Left renal pelvis (tissue), 4 donors: ENCODE data around the gene KCNQ4. TPM values are rescaled to one million over a fixed set of nuclear protein-coding genes. Genes with fewer than 3 reads are reported as not detected.
A peak's percentile ranks its signal among the peaks of the same experiment; 100 is the strongest.

Source experiments
- DNase-seq, 4 donors: peaks; one replicate each; pipeline ENCODE4 v3.0.0-alpha.2; 2013; ENCODE audit warnings: low read depth in 4 of 4, low spot score in 3 of 4
- polyA plus RNA-seq, 4 donors: library from polyadenylated mRNA; unstranded; fragments of 120-200 nt; gene quantifications; one replicate each; pipeline ENCODE4 v1.2.1, GENCODE V29; 2013; ENCODE audit not compliant: insufficient read length in 4 of 4

Gene KCNQ4
- polyA plus RNA-seq, 4 donors: 1.3 to 2.9 (median 1.7) TPM

GRCh38 chr1:40793617-40794016, 10.0 kb downstream of the KCNQ4 start:
- DNase-seq: no peak

DNA sequence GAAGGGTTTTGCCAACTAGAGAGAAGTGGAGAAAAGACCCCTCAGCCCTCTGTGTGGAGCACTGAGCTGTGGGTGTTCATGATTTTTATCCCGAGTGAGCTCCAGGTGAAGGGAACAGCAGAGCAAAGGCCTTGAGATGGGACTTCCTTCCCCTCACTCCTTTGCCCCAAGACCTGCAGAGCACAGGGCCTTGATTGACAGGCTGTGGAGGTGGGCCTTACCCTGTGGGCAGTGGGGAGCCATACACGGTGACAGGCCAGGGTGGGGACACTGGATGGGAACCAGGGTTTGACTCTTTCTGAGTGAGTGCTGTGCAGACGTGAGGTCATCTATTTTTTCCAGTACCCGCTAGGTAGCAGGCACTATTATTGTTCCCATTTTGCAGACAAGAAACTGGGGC, 10.5 kb downstream of the KCNQ4 start:
- DNase-seq: no peak

GRCh38 chr1:40794974-40795715, 11.6 kb downstream of the KCNQ4 start:
- no peak for DNase-seq

DNA sequence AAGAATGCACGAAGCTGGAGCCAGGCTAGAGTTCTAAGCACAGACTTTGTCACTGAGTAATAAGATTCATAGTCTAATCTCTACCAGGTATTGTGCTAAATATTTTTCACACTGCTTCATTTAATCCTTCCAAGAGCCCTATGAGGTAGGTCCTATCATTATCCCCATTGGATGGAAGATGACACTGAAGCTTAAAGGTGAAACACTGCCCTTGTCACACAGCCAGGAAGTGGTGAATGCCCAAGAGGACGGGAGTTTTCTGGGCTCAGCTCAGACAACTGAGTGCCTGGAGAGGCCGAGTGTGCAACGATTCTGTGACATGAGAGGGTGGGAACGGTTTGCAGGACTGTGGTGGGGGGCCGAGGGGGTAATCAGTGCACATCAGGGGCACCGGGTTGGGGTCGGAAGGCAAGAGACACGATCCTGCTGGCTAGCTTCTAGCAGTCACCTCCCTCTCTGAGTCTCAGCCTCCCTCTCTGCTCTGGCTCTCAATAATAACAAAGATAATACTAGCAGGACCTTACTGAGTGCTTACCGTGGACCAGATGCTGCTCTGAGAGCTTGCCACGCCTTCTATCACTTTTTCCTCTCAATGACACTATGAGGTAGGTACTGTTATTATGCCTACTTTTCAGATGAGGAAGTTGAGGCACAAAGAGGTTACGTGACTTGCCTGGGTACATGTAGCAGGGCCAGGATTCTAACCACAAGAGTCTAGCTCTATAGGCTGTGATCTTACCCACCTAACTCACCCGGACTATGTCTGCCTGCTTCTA, 12.4 kb downstream of the KCNQ4 start:
- DNase-seq: no peak

- DNase-seq: no peak
Measured at GRCh38 chr1:40796939-40797667, 13.5 kb downstream of the KCNQ4 start.

DNA sequence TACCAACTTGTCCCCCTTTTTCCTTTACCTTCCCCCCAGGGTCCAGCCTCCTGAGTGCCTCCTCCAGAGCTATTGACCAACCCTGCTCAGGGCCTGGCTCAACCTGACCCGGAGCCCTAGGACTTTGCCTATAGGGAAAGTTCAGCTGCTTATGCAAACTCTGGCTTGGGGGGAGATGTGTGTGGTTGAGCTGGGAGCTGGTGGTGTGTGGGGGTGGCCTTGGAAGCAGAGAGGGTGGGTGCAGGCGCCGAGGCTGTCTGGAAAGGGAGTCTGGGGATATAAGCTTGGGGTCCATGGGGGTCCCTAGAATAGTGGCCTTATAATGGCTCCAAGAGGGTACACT, 14.1 kb downstream of the KCNQ4 start:
- DNase-seq: no peak

DNA sequence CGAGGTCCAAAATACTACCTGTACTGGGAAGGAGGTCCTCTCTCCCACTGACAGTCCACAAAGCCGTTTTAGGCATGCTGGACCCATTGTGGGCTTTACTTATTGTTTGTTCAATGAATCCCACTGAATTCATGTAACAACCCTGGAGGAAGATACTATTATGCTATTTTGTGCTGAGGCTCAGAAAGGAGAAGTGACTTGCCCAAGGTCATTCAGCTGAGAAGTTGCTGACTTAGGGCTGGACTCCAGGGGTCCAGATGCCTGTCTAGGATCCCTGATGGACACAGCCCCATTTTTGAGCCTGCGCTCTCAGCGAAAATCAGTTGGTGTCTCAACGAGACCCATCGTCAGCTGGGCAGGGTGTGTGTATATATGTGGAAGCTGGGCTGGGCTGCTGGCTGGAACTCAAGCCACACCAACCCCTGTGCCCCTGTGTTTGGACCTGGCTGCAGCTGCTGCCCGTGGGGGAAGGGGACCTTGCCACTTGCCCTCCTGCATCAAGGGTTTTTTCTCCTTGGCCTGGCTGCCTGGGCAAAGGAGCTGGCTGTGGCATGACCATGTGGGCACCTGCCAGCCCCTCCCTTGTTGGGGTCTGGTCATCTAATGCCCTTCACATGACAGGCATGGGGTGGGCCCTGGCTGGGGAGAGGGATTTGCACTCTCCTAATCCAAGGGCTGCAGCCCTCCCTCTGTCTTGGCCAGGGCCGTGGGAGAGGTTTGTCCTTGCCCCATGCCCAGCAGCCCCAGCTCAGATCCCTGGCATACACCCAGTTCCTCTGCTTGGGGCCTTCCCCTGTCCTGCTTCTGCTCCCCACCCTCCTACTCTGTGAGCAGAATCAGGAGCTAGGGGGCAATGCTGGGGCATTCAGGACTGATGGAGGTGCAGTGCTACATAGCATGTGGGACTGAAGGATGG, 15.0 kb downstream of the KCNQ4 start:
- no peak for DNase-seq

DNA sequence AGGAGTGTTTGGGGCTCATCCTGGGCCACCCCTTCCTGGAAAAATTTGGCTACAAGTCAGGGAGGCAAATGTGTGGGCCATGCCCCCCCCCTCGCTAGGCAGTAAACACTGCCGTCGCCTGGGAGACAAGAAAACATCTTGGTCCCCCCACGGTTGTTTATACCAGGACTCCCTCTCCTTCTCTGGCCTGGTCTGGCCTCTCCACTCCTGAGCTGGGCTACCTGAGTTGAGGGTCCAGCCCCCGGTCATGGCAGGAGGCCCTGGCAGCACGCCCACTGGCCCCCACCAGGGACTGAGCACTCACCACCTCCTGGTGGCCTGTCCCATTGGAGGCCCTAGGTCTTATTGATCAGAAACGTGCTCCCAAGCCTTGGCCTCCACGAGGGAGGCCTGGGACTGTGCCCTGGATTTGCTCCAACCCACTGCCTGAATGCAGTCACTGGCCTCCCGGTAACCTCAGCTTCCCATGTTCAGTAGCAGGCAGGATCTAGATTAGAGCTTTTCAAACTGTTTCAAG, 15.8 kb downstream of the KCNQ4 start:
- no peak for DNase-seq

- no peak for DNase-seq
Measured at GRCh38 chr1:40801742-40802077, 18.1 kb downstream of the KCNQ4 start.

- peak in 3 of 4 donors; percentile 57 to 77 (median 68) for DNase-seq
Measured at GRCh38 chr1:40802078-40802741, 18.6 kb downstream of the KCNQ4 start.

DNA sequence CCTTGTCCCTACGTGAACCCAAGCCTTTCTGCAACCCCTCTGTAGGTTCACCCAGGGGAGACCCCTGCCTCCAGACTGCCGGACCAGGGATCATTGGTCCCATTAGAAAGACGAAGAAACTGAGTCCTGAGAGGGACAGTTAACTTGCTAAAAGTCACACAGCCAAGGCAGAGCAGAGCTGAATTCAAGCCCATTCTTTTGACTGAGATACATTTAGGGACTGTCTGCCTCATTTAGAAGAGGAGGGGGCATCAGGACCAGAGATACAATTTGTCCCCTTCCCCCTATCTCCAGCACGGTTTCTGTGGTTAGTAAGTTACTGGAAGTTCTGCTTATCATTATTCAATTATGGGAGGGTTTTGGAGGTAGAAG, 19.1 kb downstream of the KCNQ4 start:
- DNase-seq: no peak

DNA sequence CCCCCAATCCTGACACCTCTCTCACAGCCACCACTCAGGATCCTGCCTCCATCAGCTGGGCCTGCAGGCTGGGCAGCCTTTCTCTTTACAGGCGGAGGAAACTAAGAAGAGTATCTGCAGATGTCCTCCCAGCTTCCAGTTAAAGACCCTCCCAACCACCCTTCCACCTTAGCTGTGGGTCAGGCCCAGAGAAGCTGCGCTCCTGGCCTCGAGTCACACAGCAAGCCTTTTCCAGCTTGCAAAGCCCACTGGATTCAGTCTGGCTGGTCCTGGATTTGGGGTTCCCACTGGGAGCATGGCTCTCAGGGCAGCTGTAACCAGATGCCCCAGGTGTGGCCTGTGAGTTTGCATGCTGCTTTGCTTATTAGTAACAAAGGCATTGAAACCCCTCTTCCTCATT, 19.9 kb downstream of the KCNQ4 start:
- no peak for DNase-seq

DNA sequence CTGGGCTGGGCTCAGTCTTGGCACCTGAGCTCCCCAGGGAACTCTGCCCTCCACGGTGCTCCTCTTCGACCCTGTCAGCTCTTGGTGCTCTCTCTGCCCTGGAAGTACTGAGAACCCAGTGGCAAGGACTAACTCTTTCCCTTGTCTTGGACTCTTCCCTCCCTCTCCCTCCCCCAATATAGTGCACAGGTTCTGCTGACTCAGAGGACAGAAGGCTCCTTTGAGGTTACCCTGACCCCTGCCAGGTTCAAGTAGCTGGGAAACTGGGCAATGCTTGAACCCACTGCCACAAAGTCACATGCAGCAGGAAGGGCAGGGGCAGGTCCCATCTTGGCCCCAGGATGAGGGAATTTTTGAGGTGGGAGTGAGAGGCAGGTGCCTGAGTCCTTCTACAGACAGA, 20.3 kb downstream of the KCNQ4 start:
- no peak for DNase-seq

GRCh38 chr1:40806240-40806639, 22.7 kb downstream of the KCNQ4 start:
- DNase-seq: no peak

GRCh38 chr1:40806731-40807695, 23.4 kb downstream of the KCNQ4 start:
- DNase-seq: no peak

GRCh38 chr1:40808002-40808401, 24.4 kb downstream of the KCNQ4 start:
- no peak for DNase-seq

- no peak for DNase-seq
Measured at GRCh38 chr1:40808444-40808843, 24.9 kb downstream of the KCNQ4 start.

DNA sequence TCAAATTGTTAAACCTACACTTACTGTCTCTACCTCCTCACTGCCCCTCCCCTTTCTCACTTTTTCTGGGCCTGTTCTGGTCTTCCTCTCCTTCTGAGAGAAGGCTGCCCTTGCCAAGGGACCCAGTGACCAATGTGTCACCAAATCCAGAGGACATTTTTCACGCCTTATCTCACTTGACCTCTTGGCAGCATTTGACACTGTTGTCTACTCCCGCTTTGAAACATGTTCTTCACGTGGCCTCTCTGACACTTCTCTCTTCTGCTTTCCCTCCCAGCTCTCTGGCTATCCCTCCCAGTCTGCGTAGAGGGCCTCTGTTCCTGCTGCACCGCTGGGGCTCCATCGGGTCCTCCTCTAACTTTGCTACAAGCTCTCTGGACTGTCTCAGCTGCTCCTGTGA, 25.3 kb downstream of the KCNQ4 start:
- DNase-seq: no peak

- DNase-seq: no peak
Measured at GRCh38 chr1:40810927-40811326, 27.3 kb downstream of the KCNQ4 start.
